Skin of body (tissue), 2 donors: ENCODE measurements around the gene DDX24. TPM values are rescaled to one million over a fixed set of nuclear protein-coding genes. Genes with fewer than 3 reads are reported as not detected.
A peak's percentile ranks its signal among the peaks of the same experiment; 100 is the strongest.

Experiments
- DNase-seq: peaks from one replicate; lab custom pipeline; 2025; lab: John Stamatoyannopoulos, UW
- total RNA-seq: library from RNA; depleted of rRNA; stranded (reverse); fragments of >200 nt; gene quantifications from one replicate; pipeline ENCODE4 v1.2.3, GENCODE V29; 2014

DDX24 gene
- total RNA-seq, 1 donor from 2014 or later, result 64.3 TPM

DNA sequence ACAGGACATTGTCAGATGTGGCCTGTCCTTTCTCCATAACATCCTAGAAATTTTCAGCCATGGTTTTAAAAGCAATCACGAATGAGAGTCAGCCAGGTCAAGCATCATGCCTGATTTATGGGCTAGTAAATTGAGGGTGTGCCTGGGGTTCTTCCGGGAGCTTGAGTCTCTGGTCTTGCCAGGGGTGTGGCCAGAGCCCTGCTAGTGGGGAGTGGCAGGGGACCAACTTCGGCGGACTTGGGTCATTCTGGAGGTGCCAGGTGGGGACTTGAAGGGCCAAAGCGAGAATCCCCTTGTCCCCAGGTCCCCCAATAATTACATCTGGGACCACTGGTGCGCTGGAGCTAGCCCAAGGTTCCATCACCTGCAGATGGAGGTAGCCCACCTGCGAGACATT lies 49.1 kb downstream of the DDX24 start:
- no peak for DNase-seq

DNA sequence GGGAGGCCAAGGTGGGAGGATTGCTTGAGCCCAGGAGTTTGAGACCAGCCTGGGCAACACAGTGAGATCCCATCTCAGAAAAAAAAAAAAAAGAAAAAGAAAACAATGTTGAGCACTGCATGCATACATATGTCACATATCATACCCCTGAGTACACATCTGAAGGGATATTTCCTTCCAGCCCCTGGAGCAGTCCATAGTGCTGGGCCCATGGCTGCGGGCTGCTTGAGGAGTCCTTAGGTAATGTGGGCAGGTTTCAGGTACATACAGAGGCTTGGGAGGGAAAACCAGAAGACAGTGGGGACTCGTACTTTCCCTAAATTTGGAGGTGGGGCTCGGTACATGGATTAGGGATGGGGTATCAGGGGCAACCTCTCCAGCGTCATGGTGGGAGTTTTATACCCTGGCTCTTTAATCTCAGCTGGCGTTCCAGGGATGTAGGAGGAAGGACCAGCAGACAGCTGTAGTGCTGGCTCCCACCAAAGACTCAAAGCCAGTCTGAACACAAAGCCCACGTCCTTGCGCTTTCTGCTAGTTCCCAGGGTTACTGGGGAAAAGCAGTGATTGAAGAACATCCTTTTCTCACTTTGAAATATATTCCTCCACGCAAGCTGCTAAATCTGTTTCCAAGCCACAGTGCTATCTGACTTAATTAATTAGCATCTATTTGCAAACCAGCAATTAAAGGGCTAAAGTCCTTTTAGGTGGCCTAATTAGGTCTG lies 49.7 kb downstream of the DDX24 start:
- DNase-seq, result no peak

DNA sequence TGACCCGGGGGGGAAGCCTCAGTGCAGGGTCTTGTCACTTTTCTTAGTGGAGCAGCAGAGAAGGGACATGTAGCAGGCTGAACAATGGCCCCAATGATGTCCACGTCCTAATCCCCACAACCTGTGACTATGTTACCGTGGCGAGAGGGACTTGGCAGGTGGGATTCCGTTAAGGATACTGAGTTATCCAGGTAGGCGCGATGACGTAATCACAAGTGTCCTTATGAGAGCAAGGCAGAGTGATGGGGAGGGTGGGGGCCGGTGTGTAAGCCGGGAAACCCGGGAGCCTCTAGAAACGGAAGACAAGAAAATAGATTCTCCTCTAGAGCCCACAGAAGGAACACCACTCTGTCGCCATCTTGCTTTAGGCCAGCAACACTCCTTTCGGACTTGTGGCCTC lies 50.4 kb downstream of the DDX24 start:
- DNase-seq, result no peak

DNA sequence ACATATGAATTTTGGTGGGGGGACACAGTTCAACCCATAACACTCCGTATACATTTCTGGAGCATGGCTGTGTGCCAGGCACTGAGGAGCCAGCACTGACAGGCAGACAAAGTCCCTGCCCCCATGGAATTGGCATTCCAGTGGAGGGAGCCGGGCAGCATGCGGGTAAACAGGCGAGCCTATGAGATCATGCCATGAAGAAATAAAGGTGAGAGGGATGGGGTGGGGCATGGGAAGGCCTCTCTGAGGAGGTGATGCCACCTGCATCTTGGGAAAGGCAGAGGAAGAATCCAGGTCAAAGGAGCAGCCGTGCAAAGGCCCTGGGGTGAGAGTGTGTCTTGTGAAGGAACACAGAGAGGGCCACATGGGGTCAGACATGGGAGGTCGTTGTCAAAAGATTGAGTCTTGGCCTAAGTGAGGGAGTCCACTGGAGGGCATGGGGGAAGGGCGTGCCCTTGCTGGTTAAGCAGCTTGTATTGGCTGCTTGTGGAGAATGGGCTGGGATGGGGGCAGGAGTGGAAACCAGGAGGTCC lies 51.3 kb downstream of the DDX24 start:
- no peak for DNase-seq

DNA sequence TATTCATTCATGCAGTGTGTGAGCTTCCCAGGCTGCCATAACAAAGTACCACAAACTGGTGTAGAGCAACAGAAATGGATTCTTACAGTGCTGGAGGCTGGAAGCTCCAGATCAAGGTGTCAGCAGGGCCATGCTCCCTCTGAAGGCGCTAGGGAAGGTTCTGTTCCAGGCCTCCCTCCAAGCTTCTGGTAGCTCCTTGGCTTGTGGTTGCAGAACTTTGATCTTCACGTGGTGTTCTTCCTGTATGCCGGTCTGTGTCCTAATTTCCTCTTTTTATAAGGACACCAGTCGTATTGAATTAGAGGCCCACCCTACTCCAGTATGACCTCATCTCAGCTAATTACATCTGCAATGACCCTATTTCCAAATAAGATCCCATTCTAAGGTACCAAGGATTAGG lies 51.7 kb downstream of the DDX24 start:
- no peak for DNase-seq

DNA sequence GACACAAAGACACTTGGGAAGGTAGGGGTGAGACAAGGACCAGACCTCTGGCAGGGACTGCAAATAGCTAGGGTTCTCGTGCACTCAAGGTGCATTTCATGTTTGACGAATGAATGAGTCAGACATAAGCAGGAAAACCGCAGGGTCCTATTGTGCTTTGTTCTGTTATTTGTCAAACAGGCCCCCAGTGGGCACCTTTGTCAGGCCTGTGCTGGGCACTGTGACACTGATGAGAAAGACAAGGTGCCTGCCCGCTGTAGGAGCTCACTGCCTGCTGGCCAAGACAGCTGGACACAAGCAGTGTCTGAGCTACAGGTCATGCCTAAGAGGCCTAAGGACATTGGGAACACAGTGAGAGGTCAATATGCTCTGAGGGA lies 52.6 kb downstream of the DDX24 start:
- no peak for DNase-seq

DNA sequence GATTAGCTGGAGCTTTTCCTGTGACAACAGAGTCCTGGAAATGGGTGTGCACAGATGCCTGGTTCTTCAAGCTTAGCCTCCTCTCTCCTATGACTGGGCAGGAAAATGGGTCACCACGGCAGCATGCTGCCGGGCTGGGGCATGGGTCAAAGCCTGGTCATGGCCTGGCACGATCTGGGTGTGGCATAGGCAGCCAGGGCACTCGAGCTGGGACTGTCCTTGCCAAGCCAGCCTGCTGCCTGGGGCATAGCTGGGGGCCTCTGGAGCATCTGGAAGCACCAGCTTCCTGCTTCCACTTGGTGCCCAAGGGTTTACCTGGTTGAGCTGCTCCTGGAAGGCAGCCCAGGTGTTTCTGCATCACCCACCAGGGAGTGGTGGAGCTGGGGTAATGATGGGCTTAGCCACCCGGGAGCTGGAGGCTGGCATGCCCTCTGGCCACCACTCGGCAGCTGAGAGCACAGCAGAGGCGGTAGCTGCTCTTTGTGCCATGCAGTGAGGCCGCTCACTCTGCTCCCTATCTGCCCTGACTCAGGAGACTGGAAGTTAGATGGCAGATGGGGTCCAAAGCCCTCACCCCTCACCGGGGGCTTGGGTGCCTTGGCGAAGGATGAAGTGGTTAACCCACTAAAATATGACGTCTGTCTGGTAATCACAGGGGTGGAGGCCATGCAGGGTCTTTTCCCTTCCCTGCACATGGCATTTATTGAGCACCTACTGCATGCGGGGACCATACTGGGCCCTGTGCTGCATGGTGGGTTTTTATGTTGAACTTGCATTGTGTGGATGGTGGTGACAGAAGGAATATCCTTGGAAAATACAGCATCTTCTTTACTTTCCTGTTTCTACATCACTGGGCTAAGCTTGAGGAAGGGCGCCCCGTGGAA lies 53.2 kb downstream of the DDX24 start:
- no peak for DNase-seq

DNA sequence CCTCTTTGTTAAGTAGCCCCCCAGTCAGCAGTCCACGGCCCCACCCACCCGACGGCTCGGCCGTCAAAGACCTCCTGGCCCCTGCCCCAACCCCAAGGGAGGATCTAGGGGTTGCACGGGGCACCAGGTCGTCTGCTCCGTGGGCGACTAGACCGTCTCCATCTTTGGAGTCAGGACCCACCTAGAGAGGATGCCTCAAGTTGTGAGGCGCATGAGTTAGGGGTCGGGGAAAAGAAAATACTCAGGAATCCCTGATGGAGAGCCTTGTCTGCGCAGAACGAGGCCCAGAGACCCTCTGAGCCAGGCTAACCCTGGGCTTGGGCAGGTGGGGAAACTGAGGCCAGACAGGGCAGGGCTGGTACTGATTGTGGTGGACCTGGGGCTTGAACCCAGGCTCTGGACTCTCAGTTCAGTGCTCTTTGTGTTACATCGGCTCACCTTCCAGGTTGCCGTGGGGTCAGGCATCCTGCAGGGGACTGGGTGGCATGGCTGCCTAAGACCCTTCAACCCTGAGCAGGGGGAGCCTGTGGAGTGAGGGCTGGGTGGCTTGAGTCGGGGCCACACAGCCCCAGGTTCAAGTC lies 54.0 kb downstream of the DDX24 start:
- DNase-seq, result no peak

DNA sequence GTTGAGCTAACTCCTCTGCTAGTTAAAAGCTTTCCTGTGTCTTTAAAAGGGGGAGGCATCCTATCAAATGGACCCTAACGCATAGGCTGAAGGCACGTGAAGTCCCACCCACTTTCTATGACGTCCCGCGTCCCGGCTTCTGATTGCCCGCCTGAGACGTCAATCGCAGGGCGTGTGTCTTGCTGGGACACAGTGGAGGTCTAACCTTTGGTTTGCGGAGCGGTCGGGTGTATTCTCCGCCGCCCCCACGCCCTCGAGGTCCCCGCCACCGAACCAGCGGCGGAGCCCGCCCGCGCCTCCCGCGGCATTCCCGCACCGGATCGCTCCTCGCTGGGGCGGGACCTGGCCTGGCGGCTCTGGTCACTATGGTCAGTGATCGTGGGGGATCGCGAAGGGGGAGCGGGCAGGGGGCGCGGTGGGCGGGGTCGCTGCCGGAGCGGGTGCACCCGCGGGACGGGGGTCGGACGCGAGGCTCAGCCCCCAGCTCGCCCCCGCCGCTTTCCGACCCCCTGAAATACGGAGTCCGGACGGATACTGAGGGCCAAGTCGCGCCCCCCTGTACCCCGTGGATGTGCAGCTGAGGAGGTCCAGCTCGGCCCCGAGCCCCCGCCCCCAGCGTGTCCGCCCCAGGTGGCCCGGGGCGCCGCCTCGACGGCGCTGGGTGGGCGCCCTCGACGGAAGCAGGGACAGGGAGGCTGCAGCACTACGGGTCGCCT lies 54.7 kb downstream of the DDX24 start, which contains the start of gene OTUB2:
OTUB2 (plus strand) TSS at position 168 of the 716 bp plus-strand sequence; CDS start at position 366, 198 bp downstream.
- peak; percentile 96 for DNase-seq

DNA sequence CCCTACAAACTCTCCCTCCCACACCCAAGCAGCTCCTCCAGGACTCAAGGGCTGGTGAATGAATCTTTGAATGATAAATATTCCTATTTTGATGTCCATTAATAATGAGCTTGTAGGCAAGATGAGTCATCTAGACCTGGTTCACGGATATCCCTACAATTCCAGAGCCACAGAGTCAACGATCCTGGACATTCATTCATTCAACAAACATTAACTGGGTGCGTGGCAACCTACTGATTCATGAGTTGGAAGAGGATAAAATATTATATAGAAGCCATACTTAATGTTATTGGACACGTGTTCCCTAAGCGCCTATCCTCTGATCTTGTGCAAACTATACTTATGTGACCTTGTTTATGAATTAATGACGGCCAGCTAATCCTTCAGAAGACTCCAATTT lies 55.3 kb downstream of the DDX24 start:
- no peak for DNase-seq

DNA sequence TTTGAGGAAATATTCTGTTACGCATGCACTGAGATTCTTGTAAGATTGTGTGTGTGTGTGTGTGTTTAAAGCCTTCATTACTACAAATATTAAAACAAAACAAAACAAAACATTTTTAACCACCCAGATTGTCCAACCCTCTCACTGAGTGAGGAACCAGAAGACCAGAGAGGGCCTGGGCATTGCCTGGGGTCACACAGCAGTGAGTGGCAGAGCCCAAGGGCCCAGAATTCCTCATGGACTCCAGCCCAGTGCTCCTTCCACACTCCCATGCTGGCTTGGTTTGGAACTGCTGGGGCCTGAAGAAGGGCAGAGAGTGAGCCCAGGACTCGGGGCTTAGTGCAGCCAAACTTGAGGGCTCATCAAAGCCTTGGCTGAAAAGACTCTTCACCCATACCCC lies 56.5 kb downstream of the DDX24 start:
- DNase-seq, result no peak

DNA sequence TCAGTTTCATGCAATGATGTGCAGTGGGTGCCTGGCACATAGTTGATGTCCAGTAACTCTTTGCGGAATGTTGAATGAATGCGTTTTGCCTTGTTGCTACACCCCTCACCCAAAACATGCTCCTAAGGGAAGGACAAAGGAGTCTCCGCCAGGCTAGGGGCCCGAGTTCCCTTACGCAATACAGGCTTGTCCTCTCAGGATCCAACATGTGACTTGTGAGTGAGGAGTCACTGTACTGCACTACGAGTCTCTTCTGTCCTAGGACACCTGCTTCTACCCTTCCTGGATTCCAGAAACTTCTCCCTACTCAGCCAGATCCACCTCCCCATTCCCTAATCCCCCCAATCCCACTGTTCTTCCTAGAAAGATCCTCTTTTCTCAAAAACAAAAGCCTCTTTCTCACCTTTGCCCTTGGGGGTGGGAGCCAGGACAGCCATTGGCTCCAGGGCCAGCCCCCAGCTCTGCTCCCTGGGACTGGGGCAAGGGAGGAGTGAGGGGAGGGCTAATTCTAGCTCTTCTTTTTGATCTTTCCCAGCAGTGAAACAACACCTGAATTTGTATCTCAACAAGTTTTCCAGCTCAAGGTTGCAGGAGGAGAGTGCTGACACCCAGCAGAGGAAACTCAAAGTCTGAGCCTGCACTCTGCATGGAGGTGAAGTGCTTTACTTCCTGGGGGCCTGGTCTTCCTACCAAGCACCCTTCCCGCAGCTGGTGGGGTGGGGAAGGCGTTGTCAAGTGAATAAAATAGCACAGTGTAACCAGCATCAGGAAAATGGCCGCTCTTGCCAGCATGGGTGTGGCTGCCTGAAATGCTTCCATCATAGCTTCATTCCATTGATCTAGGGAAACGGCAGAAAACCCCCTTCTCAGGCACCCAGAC lies 58.2 kb downstream of the DDX24 start:
- no peak for DNase-seq

DNA sequence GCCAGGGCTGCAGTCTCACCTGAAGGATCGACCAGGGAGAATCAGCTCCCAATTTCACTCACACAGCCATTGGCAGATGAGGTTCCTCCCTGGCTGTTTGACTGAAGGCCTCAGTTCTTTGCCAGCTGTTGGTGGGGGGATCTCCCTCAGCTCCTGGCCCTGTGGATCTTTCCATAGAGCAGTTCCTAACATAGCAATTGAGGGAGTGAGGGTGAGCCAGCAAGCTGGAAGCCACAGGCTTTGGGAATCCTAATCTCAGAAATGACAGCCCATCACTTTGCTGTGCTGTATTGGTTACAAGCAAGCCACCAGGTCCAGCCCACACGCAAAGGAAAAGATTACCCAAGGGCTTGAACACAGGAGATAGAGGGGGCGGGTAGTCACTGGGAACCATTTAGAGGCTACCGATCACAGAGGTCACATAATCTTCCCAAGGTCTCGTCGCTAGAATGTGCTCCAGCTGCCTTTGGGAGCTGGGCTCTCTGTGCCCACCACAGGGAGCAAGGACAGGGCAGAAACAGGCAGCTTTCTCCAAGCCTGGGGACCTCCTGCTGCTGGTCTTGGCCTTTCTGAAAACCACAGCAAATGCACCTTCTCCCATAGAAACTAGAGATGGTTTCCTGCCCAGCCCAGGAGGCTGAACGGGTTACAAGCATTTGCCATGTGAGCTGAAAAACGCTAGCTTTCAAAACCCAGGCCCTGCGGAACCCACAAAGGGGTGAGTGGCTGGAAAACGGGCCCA lies 59.4 kb downstream of the DDX24 start:
- no peak for DNase-seq

DNA sequence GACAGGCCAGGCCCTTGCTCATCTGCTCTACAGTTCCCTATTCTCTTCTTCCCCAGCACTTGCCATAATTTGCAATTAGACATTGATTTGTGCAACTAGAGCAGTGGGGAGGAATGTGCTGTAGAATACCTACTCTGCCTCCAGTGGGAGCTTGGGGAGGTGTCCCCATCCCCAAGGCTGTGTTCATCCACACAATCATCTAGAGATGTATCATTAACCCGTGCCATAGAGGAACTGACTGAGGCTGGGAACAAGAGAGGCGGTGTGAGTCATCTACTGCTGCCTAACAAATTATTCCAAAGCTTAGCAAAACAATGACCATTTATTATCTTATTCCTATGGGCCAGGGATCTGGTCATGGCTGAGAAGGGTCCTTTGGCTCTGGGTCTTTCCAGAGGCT lies 60.0 kb downstream of the DDX24 start:
- DNase-seq, result no peak

DNA sequence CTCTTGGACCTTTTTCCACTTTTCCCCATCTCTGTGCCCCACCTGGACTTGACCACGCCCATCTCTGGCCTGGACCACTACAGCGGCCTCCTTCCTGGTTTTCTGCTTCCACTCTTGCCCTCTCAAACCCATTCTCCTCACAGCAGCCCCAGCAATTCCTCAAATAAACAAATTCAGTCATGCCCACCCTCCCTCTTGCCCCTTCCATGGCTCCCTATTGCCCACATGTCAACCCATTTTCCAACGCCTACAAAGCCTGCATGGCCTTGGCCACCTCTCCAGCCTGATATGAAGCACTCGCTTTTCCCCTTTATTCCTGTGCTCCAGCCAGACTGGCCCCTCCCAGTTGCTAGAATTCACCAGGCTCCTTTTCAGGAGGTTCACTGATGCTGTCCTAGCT lies 60.7 kb downstream of the DDX24 start:
- no peak for DNase-seq

DNA sequence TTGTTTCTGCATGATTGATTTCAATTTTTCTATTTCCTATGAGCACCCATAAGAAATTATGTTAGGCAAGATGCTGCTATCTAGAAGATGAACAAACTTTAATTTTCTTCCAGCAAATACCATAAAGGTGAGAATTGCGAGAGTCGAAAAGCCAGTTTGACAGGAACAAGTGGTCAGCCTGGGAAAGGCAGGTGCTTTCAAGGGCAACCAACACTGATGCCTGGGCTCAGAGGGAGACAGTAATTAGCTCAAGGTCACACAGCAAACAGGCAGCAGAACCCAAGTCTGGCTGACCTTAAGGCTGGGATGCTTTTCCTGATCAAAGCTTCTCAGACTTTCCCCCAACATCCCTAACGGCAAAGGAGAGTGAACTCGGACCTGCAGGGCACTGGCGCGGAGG lies 61.7 kb downstream of the DDX24 start:
- DNase-seq, result no peak

DNA sequence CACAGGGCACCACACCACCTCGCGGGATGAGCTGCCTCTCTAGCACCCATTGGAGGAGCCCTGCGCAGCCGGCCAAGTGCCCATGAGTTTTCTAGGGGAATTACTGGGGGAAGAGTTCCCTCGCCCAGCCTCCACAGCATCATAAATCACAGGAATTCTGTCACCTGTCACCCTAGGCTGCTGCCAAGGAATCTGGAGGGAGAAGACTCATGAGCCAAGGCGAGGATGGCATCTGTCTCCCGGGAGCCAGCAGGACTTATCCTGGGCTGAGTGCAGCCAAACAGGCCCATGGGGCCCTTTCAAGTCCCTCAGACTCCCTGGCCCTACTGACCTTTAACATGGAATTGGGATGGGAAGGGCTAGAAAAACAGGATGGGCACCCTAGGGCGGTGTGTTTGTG lies 62.7 kb downstream of the DDX24 start:
- no peak for DNase-seq

DNA sequence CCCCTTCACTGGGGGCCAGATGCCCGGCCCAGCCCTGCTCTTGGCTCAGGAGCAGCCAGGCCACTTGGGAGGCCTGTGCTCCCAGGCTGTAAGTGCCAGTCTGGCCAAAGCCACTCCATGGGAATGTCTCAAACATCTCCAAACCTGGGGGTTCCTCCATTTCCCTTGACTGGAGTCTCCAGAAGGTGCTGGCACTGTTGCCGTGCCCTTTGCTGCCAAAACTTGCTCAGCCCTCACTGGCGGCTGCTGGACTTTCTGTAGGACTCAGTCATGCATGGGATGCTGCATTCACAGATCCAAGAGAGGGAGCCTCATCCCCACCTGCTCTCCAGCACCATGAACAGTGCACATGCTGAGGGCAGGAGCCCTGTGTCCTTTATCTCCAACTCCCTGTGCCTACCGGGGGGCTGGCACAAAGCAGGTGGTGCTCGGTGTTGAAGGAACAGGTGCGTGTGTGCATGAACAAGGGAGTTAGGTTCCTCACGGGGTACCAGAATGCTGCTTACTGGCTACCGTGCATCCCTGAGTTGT lies 64.5 kb downstream of the DDX24 start:
- DNase-seq, result no peak

DNA sequence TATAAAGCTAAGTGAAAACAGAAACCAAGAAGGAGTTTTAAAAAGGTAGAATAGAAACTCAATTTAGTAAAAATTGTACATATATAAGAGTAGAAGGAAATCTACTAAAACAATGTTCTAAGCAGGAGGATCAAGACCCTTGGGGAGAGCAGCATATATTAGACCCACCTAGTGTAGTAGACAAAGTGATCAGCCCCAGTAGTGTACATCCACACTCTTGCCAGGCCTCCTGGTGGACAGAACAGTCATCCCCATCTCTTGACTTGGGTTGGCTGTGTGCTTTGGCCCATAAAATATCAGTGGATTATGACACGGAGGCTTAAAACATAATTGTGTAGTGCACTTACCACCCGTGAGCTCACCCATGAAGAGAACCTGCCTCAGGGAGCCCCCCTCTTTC lies 65.8 kb downstream of the DDX24 start:
- no peak for DNase-seq

DNA sequence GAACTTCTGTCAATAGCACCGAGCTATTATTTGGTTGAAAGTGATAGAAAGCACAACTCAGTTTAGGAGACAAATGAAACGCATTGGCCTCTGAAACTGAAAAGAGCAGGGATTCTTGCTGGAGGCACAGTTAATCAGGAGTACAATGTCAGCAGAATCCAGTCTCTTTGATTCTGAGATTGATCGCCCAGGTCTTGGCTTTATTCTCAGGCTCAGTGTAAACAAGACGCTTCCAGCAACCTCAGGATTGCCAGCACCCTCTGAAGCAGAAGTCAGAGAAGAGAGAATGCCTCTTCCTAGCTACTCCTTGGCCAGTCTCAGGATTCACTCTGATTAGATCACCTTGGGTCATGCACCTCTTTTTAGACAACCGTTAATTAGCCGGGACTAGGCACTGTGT lies 66.6 kb downstream of the DDX24 start:
- DNase-seq, result no peak
